Measurements from ENCODE around the gene LAMC2.

LAMC2 gene

DNA sequence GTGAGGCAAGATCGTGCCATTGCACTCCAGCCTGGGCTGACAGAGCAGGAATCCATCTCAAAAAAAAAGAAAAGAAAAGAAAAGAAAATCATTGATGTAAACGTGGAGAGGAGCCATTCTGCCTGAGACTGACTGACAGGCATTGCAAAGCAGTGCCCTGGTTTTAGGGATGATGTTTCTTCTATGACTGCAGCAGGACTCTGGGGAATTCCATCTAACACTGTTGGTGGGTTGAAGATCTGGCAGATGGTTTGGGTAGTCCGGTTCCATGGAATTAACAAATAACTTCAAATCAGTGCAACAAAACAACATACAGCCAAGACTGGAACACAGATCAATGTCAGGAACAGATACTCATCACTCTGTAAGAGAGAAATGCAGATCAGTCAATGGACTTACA, 17.8 kb upstream of the LAMC2 start:
- DNase-seq (ENCODE audit: low read depth) = no peak

DNA sequence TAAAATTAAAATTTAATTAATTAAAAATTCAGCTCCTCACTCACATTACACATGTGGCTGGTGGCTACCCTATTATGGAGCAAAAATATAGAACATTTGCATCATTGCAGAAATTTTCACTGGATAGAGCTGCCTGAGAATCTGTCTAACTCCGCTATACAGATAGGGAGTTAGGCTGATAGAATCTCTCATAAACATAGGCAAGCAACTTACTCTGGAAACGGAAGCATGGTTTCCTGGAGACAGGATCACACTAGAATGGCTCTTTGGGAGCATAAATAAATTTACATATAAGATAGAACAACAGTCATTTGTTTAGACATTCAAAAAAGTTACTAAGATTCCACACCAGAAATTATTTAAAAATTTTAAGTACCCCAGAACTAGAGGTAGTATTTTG, 12.2 kb upstream of the LAMC2 start:
- DNase-seq (ENCODE audit: low read depth) = no peak

GRCh38 chr1:183175631-183176030, 10.4 kb upstream of the LAMC2 start:
- no peak for DNase-seq (ENCODE audit: low read depth)

DNA sequence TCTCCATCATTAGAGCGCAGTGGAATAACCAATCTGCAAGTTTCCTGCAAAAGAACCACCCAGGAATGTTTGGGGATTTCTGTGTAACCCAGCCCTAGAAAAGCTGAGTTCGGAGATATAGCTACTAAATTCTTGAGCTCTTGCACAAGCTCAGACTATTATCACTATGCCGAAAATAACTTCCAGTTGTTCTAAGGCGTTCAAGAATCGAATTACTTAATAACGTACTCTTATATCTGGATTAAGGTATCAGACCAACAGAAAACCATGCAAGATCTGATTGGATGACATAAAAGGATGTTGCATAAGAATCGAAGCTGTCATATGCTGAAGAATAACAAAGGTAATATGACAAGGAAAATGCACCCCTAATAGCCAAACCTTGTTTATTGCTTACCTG, 7.5 kb upstream of the LAMC2 start:
- no peak for DNase-seq (ENCODE audit: low read depth)

GRCh38 chr1:183179033-183179432, 7.0 kb upstream of the LAMC2 start:
- DNase-seq (ENCODE audit: low read depth) = no peak

- DNase-seq (ENCODE audit: low read depth) = no peak
Observed at GRCh38 chr1:183180218-183180617, 5.8 kb upstream of the LAMC2 start.

GRCh38 chr1:183180634-183181056, 5.4 kb upstream of the LAMC2 start:
- no peak for DNase-seq (ENCODE audit: low read depth)

DNA sequence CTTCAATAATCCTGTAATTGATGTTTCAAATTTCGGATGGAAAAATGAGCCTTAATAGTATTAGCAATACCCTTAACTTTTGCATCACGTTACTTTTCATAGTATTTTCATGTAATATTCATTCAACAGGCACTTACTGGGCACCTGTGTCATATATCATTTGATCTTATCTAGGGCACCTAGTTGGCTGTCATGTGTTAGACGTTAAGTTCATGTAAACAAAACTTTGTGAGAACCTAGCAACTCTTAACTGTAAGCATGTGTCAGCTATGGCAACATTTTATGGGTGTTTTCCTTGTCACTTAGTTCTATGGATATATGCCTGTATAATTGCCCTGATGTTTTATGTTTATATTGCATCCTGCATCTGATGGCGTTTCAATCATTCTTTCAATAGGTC, 777 bp downstream of the LAMC2 start:
- DNase-seq (ENCODE audit: low read depth) = no peak

DNA sequence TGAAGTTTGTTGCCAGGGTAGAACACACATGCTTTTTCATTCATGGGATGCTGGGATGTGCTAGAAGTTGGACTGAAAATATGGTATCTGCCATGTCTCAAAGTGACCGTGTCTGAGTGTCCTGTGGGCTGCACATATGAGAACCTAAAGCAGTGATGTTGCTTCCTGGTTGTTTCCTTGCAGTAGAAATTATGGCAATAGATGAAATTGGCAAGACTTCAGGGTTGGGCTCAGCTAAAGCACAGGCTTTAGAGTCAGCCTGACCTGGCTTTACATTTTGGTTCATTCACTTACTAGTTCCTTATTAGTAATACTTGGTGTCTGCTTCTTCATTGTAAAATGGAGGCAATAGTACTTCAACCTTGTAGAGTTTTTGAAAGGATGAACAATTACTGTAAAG, 2.2 kb downstream of the LAMC2 start:
- no peak for DNase-seq (ENCODE audit: low read depth)

DNA sequence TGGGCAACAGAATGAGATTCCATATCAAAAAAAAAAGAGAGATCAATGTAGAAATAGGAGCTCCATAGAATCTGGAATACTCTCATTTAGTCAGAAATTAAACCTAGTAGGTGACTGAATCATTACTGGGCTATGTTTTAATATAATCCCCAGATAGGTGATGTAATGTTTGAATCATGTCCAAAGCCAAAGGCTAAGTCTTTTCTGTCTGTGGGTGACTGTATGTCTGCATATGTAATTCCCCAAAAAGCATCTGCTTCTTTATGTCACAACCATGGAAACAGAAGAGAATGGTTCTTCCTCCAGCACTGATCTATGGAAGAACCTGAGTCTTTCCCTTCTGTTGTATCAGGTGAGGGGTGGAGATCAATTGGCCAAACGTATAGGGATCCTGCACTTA, 5.8 kb downstream of the LAMC2 start:
- peak; percentile 88 for DNase-seq (ENCODE audit: low read depth)

GRCh38 chr1:183193963-183194525, 8.0 kb downstream of the LAMC2 start:
- no peak for DNase-seq (ENCODE audit: low read depth)

GRCh38 chr1:183194527-183195141, 8.6 kb downstream of the LAMC2 start:
- DNase-seq (ENCODE audit: low read depth) = no peak

DNA sequence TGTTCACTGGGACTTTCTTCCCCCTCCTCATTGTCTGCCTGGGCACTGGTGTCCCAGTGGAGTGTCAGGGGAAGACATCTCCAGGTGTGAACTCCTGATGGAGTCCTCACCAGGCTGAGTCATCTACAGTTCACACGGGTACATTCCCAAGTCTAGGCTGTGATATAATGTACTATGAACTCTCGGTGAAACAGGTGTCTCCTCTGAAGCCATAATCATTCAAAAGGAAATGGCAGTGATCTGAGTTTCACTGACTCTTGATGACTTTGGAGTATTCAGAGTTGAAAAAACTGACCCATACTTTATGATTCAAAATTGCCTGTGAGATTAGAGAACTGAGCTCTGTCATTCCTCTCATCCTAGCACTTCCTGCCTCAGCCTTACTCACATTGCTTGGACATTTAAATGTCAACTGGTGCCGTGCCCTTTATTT, 9.1 kb downstream of the LAMC2 start:
- no peak for DNase-seq (ENCODE audit: low read depth)

GRCh38 chr1:183197762-183198161, 11.7 kb downstream of the LAMC2 start:
- DNase-seq (ENCODE audit: low read depth) = no peak

DNA sequence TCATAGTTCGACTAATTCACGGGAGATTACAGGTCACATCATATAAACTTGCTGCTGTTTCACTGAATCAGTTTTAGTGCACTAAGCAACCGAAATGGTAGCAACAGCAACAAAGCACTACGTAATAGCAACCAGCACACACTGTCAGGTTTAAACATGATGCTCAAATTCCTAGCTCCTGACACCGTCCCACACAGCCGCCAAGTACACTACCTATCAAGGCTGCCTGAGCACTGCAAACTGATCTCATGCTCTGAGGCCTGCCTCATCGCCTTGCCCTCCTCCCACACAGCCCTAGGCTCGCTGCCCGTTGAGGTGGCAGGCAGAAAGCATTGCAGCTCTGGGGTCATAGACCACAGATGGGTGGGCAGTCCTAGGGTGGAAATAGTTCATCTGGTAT, 12.4 kb downstream of the LAMC2 start:
- DNase-seq (ENCODE audit: low read depth) = peak; percentile 95

- DNase-seq (ENCODE audit: low read depth) = no peak
Observed at GRCh38 chr1:183199304-183199703, 13.2 kb downstream of the LAMC2 start.

- DNase-seq (ENCODE audit: low read depth) = no peak
Observed at GRCh38 chr1:183200451-183200850, 14.4 kb downstream of the LAMC2 start.

- DNase-seq (ENCODE audit: low read depth) = no peak
Observed at GRCh38 chr1:183203094-183203493, 17.0 kb downstream of the LAMC2 start.

DNA sequence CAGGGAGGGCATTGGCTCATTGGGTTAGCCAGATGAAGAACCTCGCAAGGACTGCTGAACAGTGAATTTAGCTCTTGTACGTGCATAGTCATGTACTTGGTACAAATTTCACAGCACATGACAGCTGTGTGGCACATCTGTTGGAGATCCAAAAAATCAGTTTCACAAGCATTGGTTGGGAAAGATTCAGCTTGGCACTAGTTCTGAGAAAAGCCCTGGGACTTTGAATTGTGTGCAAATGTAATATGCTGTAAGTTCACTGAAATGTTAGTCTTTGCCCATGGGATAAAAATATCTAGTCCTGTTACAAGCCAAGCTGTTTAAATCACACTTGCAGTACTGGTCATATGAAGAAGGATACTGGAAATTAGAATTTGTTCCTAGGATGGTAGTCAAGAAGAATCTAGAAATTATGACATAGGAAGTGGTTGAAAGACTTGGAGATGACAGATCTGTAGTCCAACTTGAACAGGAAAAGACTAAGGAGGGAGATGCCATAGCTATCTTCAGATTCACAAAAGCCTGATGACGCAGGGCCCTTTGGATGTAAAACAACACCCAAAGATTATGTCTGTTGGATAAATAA, 19.2 kb downstream of the LAMC2 start:
- DNase-seq (ENCODE audit: low read depth) = no peak

DNA sequence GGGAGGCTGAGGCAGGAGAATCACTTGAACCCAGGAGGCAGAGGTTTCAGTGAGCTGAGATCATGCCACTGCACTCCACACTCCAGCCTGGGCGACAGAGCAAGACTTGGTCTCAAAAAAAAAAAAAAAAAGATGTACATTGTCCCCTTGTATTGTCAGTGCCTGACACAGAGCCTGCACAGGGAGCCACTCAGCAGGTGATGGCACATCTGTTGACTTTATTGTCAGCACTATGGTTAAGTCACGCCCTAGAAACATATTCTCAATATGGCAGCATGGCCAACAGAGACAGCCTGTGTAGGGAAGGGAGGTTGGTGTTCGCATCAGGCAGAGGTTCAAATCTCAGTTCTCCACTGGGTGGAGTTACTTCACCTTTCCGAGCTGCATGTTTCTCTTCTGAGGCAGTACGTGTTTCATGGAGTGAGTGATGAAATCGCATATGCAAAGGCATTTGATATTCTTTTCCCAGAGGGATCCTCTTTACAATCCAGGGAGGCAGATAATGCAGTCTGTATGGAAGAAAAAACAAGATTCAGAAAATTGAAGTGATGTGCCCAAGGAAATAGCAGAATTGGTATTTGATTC, 20.6 kb downstream of the LAMC2 start:
- no peak for DNase-seq (ENCODE audit: low read depth)

DNA sequence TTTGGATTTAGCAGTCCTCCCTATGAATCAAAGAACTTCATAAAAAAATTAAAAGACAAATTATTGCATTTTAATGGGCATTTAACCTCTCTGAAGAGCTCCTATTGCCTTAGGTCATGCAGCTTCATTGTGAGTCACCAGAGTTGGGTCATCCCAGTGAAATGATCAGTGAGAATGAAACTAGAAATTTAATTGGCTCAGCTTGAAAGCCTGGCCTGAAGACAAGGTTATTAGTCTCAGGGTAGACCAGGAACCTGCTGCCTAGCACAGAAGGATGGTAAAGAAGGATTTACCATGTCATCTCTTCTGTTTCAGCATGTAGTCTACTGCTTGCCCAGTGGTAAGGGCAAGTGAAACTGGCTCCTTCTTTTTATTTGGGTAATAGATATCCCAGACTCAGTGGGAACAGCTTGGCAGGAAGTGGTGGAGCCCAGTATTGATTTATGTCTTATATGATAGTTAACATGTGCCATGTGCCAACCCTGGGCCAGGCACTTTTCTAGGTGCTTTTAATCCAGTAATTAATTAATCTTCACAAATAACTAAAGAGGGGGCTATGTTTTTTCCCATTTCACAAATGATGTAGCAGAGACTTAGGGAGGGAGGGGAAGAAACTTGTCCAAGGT, 23.6 kb downstream of the LAMC2 start:
- DNase-seq (ENCODE audit: low read depth) = peak; percentile 56

DNA sequence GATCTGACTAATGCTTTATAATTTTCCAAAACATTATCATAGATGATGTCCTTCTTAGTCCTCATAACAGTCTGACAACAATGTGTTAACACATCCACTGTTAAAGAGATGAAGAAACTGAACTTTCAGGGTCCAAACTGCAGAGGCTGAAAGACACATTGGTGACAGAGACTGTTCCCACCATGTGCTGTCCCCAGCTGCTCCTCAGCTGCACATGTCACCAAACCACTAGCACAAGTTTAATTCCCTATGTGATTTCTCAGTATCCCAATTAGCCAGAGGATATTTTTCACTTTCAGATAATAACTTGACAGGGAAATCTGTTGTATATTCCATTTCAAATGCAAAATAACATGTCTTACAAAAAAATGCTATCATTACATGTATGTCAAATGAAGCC, 24.6 kb downstream of the LAMC2 start:
- no peak for DNase-seq (ENCODE audit: low read depth)

- no peak for DNase-seq (ENCODE audit: low read depth)
Observed at GRCh38 chr1:183212870-183213269, 26.8 kb downstream of the LAMC2 start.
